Fibroblast of peridontal ligament (primary cell): ENCODE data around the gene BCL2A1.
A peak's percentile ranks its signal among the peaks of the same experiment; 100 is the strongest.
"Not testable (repeated sequence)": the region's sequence is repeated elsewhere in the genome, so short reads cannot be mapped to it uniquely, and the experiment has no call there.

Experiments used
- DNase-seq: peaks from one replicate; pipeline ENCODE4 v3.0.0-alpha.2; 2010; ENCODE audit errors: extremely low read depth

Gene BCL2A1

GRCh38 chr15:79960502-79961212 is 10.3 kb downstream of the BCL2A1 start:
- peak; percentile 49 for DNase-seq

- peak; percentile 56 for DNase-seq
Observed at GRCh38 chr15:79957741-79958140, 13.3 kb downstream of the BCL2A1 start.

GRCh38 chr15:79956354-79956939 is 14.5 kb downstream of the BCL2A1 start:
- DNase-seq, result peak; percentile 27

GRCh38 chr15:79954661-79955060 is 16.3 kb downstream of the BCL2A1 start:
- no peak for DNase-seq

- DNase-seq, result peak; percentile 33
Observed at GRCh38 chr15:79953951-79954444, 17.0 kb downstream of the BCL2A1 start.

- no peak for DNase-seq
Observed at GRCh38 chr15:79952329-79952728, 18.7 kb downstream of the BCL2A1 start.

- no peak for DNase-seq
Observed at GRCh38 chr15:79950247-79950646, 20.7 kb downstream of the BCL2A1 start.

GRCh38 chr15:79948761-79949160 is 22.2 kb downstream of the BCL2A1 start:
- DNase-seq, result no peak

- DNase-seq, result no peak
Observed at GRCh38 chr15:79948095-79948695, 22.8 kb downstream of the BCL2A1 start.

- DNase-seq, result no peak
Observed at GRCh38 chr15:79947009-79947408, 24.0 kb downstream of the BCL2A1 start.

- no peak for DNase-seq
Observed at GRCh38 chr15:79944622-79945021, 26.4 kb downstream of the BCL2A1 start.

GRCh38 chr15:79943820-79944219 is 27.2 kb downstream of the BCL2A1 start:
- peak; percentile 75 for DNase-seq

GRCh38 chr15:79942741-79943481 is 28.1 kb downstream of the BCL2A1 start:
- DNase-seq, result peak; percentile 54

- no peak for DNase-seq
Observed at GRCh38 chr15:79939399-79939798, 31.6 kb downstream of the BCL2A1 start.

GRCh38 chr15:79938143-79938542 is 32.9 kb downstream of the BCL2A1 start:
- no peak for DNase-seq

- DNase-seq, result not testable (repeated sequence)
Observed at GRCh38 chr15:79935556-79936201, 35.3 kb downstream of the BCL2A1 start.

GRCh38 chr15:79933231-79933630 is 37.8 kb downstream of the BCL2A1 start:
- DNase-seq, result peak; percentile 47

GRCh38 chr15:79932447-79932846 is 38.5 kb downstream of the BCL2A1 start:
- DNase-seq, result no peak

- DNase-seq, result no peak
Observed at GRCh38 chr15:79930516-79930915, 40.5 kb downstream of the BCL2A1 start.

GRCh38 chr15:79929412-79929811 is 41.6 kb downstream of the BCL2A1 start:
- no peak for DNase-seq

GRCh38 chr15:79926116-79926515 is 44.9 kb downstream of the BCL2A1 start:
- not testable (repeated sequence) for DNase-seq

- no peak for DNase-seq
Observed at GRCh38 chr15:79924379-79924778, 46.6 kb downstream of the BCL2A1 start.
